ENCODE measurements around the gene SNU13. TPM values are rescaled to one million over a fixed set of nuclear protein-coding genes. Genes with fewer than 3 reads are reported as not detected.

Gene SNU13
- total RNA-seq, 1 donor from 2014 or later: 198 TPM

DNA sequence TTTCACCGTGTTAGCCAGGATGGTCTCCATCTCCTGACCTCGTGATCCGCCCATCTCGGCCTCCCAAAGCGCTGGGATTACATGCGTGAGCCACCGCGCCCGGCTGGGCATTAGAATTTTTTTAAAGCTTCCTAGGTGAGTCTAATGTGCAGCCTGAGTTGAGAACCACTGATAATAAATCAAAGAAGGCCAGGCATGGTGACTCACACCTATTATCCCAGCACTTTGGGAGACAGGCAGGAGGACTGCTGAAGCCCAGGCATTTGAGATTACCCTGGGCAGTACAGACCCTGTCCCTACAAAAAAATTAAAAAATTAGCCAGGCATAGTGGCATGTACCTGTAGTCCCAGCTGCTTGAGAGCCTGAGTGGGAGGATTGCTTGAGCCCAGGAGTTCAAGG lies 24.3 kb upstream of the SNU13 start:
- no peak overlapping the region for H3K4me3 ChIP-seq (ENCODE audit: low read depth, low read length)
- no peaks in the 10 kb centered on the region for H3K36me3 ChIP-seq (ENCODE audit: control insufficient read depth, insufficient read depth, low read length)
- no peak for DNase-seq (ENCODE audit: low read depth)
- H3K27me3 ChIP-seq (ENCODE audit: control insufficient read depth, insufficient read depth, low read length): no peaks in the 10 kb centered on the region
- no peak for TF ChIP-seq CTCF (IDR thresholded peaks at IDR 0.05; ENCODE audit: insufficient read depth, low read length, poor library complexity, severe bottlenecking)

DNA sequence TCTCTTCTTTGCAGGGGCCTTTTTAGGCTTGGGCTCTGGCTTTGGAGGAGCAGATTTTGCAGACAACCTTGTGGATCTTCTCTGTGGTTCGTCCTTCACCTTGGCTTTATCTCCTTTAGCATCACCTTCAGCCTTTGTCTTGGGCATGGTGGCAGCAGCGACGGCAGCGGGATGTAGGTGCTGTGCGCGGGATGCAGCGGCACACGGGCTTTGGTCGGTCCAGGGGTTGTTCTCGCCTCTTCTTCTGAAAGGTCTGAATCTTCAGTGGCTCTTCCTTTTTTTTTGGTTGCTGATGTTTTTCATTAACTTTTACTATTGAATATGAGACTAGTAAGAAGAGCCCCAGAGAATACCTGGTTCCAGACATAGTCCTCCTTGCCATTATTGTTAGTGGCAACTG lies 20.7 kb upstream of the SNU13 start:
- no peak for DNase-seq (ENCODE audit: low read depth)
- TF ChIP-seq CTCF (IDR thresholded peaks at IDR 0.05; ENCODE audit: insufficient read depth, low read length, poor library complexity, severe bottlenecking): no peak
- no peaks in the 10 kb centered on the region for H3K27me3 ChIP-seq (ENCODE audit: control insufficient read depth, insufficient read depth, low read length)
- H3K36me3 ChIP-seq (ENCODE audit: control insufficient read depth, insufficient read depth, low read length): no peaks in the 10 kb centered on the region
- H3K4me3 ChIP-seq (ENCODE audit: low read depth, low read length): no peak overlapping the region

DNA sequence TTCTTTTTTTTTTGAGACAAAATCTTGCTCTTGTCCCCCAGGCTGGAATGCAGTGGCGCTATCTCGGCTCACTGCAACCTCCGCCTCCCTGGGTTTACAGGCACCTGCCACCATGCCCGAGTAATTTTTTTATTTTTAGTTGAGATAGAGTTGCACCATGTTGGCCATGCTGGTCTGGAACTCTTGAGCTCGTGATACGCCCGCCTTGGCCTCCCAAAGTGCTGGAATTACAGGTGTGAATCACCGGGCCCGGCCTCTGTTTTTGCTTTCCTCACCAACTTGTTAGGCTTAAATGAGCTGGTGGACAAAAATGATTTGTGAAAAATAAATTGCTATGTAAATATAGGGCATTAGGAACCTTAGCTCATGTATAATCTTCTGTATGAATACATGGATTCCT lies 14.1 kb upstream of the SNU13 start:
- no peak for DNase-seq (ENCODE audit: low read depth)
- no peaks in the 10 kb centered on the region for H3K36me3 ChIP-seq (ENCODE audit: control insufficient read depth, insufficient read depth, low read length)
- no peaks in the 10 kb centered on the region for H3K27me3 ChIP-seq (ENCODE audit: control insufficient read depth, insufficient read depth, low read length)
- no peak overlapping the region for H3K4me3 ChIP-seq (ENCODE audit: low read depth, low read length)
- no peak for TF ChIP-seq CTCF (IDR thresholded peaks at IDR 0.05; ENCODE audit: insufficient read depth, low read length, poor library complexity, severe bottlenecking)

DNA sequence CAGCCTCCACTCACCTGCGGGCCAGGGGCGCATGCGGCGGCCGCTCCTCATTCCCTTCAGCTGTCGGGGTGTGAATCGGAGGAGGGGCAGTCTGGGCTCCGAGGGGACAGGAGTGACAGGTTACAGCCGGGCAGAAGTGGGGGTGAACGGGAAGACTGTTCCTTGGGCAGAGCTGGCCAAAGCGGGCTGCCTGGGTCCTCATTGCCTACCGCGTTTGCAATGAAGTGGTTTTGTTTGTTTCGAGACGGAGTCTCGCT lies 11.4 kb upstream of the SNU13 start:
- Histone ChIP-seq H3K4me3 (ENCODE audit: low read depth, low read length) (no peak overlapping the region), H3K36me3 (ENCODE audit: control insufficient read depth, insufficient read depth, low read length) (no peaks in the 10 kb centered on the region), H3K27me3 (ENCODE audit: control insufficient read depth, insufficient read depth, low read length) (no peaks in the 10 kb centered on the region)
- DNase-seq (ENCODE audit: low read depth): no peak
- no peak for TF ChIP-seq CTCF (IDR thresholded peaks at IDR 0.05; ENCODE audit: insufficient read depth, low read length, poor library complexity, severe bottlenecking)

- H3K36me3 ChIP-seq (ENCODE audit: control insufficient read depth, insufficient read depth, low read length): no peaks in the 10 kb centered on the region
- no peak for TF ChIP-seq CTCF (IDR thresholded peaks at IDR 0.05; ENCODE audit: insufficient read depth, low read length, poor library complexity, severe bottlenecking)
- no peak for DNase-seq (ENCODE audit: low read depth)
- H3K4me3 ChIP-seq (ENCODE audit: low read depth, low read length): no peak within 1 kb of the TSS
- H3K27me3 ChIP-seq (ENCODE audit: control insufficient read depth, insufficient read depth, low read length): no peaks in the 10 kb centered on the region
Measured at GRCh38 chr22:41699264-41700107, 10.8 kb upstream of the SNU13 start, which contains the start of gene MEI1. TSS of gene MEI1 (plus strand) at chr22:41699503. CDS start at chr22:41699539, 36 bp downstream.

Data from kidney epithelial cell (primary cell).